Right lobe of liver (tissue), 6 donors: ENCODE data around the gene C10orf88. TPM values are rescaled to one million over a fixed set of nuclear protein-coding genes. Genes with fewer than 3 reads are reported as not detected.

Experiments used
- ATAC-seq, 4 donors: fragments of 200-7000 bp; cut with Tn5 transposase; one replicate each; pipeline ENCODE4 v1.9.1; 2020; ENCODE audit warnings: mild to moderate bottlenecking in 4 of 4, moderate library complexity in 4 of 4
- DNase-seq, 3 donors: peaks; one replicate each; pipeline ENCODE4 v3.0.0-alpha.2; 2020
- H3K27ac ChIP-seq, 3 donors: fragments of 200-600 bp; one replicate each; pipeline ENCODE4 v1.8.0; 2022
- H3K27me3 ChIP-seq, 2 donors: fragments of 200-600 bp; one replicate each; pipeline ENCODE4 v1.8.0; 2022
- H3K36me3 ChIP-seq, 4 donors: fragments of 200-600 bp; sonication (generic) in 1 of 4; one replicate each; pipeline versions ENCODE4 v1.5.1 to v1.8.0; 2017 to 2022; ENCODE audit warnings: control low read depth in 1 of 4
- H3K4me1 ChIP-seq, 4 donors: fragments of 200-600 bp; sonication (generic) in 1 of 4; one replicate each; pipeline versions ENCODE4 v1.5.1 to v1.8.0; 2017 to 2022; ENCODE audit warnings: control low read depth in 1 of 4
- H3K4me3 ChIP-seq, 3 donors: fragments of 200-600 bp; one replicate each; pipeline ENCODE4 v1.8.0; 2022
- H3K9me3 ChIP-seq, 4 donors: fragments of 200-600 bp; sonication (generic) in 1 of 4; one replicate each; pipeline versions ENCODE4 v1.5.1 to v1.8.0; 2017 to 2022; ENCODE audit warnings: control low read depth in 1 of 4
- CTCF ChIP-seq, 4 donors: fragments of 200-600 bp in 3 of 4; fragments of 450-650 bp in 1 of 4; IDR thresholded peaks; one replicate each; pipeline versions ENCODE4 v1.5.1 to v1.8.0; 2016 to 2022; ENCODE audit warnings: antibody characterized with exemption in 4 of 4, mild to moderate bottlenecking in 2 of 4
- POLR2A ChIP-seq: fragments of 450-650 bp; IDR thresholded peaks from one replicate; pipeline ENCODE4 v1.6.1; 2017; ENCODE audit warnings: antibody characterized with exemption, mild to moderate bottlenecking
- WGBS: methylation state at CpG from one replicate; pipeline ENCODE4 v1.1.6; 2018; ENCODE audit warnings: low coverage, low lambda C conversion rate; ENCODE audit not compliant: insufficient coverage; ENCODE audit errors: missing lambda C conversion rate; 5-methylcytosine and 5-hydroxymethylcytosine counted together
- intact Hi-C, 2 donors: fragments of 100-400 bp; cut with DNase I; formaldehyde crosslinking; loops; one replicate each; pipeline versions ENCODE4 v1.11.2 to v1.14.1; 2022
- total RNA-seq, 6 experiments: library from RNA; depleted of rRNA in 2 of 6; stranded (reverse); fragments of >200 nt in 2 of 6; fragmentation: NEBNext Ultra II Directional in 3 of 6; extraction: Animal tissue kit (Norgen Biotek cat#: 25700) in 3 of 6; gene quantifications; one replicate each; pipeline versions ENCODE4 v1.1.0 to v1.2.4, GENCODE V29; 2016 to 2023
- donor health status: DM: no; HTN: yes; CAD: no.
- donor health status: DM: no; HTN: no; CAD: no.
- donor health status: DM: no; HTN: no; CAD: no.
- donor health status: DM: no; HTN: yes; CAD: no.
- donor health status: DM: no; HTN: yes; CAD: no.

The C10orf88 gene
- total RNA-seq, 6 experiments from 2014 or later, result 2.0 to 4.5 (median 3.3) TPM

- no peak for TF ChIP-seq CTCF (IDR thresholded peaks at IDR 0.05)
- no peak for TF ChIP-seq POLR2A
- DNase-seq, result no peak
- Histone ChIP-seq H3K27me3 (no peaks in the 10 kb centered on the region), H3K9me3 (no peaks in the 10 kb centered on the region), H3K4me1 (peaks cover 0 to 24% (median 11%) of the 10 kb centered on the region in 4 donors), H3K4me3 (no peak overlapping the region), H3K36me3 (peaks cover 0 to 21% (median 6%) of the 10 kb centered on the region in 4 donors), H3K27ac (peak overlapping the region in 1 of 3 donors; percentile 1)
- intact Hi-C loops, result no loop called here
- ATAC-seq, result peak in 3 of 4 donors; percentile 24 to 56 (median 32)
- WGBS, result 55% methylated on average over 3 of the region's 3 CpGs
Measured at GRCh38 chr10:122998934-122999333, 44.9 kb upstream of the C10orf88 start.

- Histone ChIP-seq H3K36me3 (peaks cover 0 to 26% (median 6%) of the 10 kb centered on the region in 4 donors), H3K4me1 (peaks cover 0 to 24% (median 11%) of the 10 kb centered on the region in 4 donors), H3K27me3 (no peaks in the 10 kb centered on the region), H3K4me3 (no peak overlapping the region), H3K9me3 (no peaks in the 10 kb centered on the region), H3K27ac (no peak overlapping the region)
- DNase-seq (no peak), ATAC-seq (peak; percentile 18 to 67 (median 45))
- 56% methylated on average over 6 of the region's 6 CpGs for WGBS
- intact Hi-C loops, result no loop called here
- TF ChIP-seq POLR2A (no peak), CTCF (IDR thresholded peaks at IDR 0.05) (no peak)
Measured at GRCh38 chr10:122998360-122998917, 44.4 kb upstream of the C10orf88 start.

GRCh38 chr10:122997864-122998263, 43.8 kb upstream of the C10orf88 start:
- no peak for DNase-seq
- Histone ChIP-seq H3K27ac (no peak overlapping the region), H3K4me3 (no peak overlapping the region), H3K4me1 (peaks cover 0 to 24% (median 11%) of the 10 kb centered on the region in 4 donors), H3K36me3 (peaks cover 0 to 31% (median 6%) of the 10 kb centered on the region in 4 donors), H3K27me3 (no peaks in the 10 kb centered on the region), H3K9me3 (no peaks in the 10 kb centered on the region)
- intact Hi-C loops, result no loop called here
- no peak for ATAC-seq
- TF ChIP-seq POLR2A, result no peak
- no peak for TF ChIP-seq CTCF (IDR thresholded peaks at IDR 0.05)
- WGBS, result 87% methylated on average over 3 of the region's 3 CpGs

- WGBS, result 86% methylated on average over 4 of the region's 4 CpGs
- DNase-seq, result no peak
- Histone ChIP-seq H3K4me3 (no peak overlapping the region), H3K4me1 (peaks cover 0 to 24% (median 11%) of the 10 kb centered on the region in 4 donors), H3K9me3 (no peaks in the 10 kb centered on the region), H3K36me3 (peaks cover 0 to 35% (median 6%) of the 10 kb centered on the region in 4 donors), H3K27me3 (no peaks in the 10 kb centered on the region), H3K27ac (no peak overlapping the region)
- intact Hi-C loops, result no loop called here
- no peak for ATAC-seq
- TF ChIP-seq POLR2A (no peak), CTCF (IDR thresholded peaks at IDR 0.05) (no peak)
Measured at GRCh38 chr10:122995936-122996335, 41.9 kb upstream of the C10orf88 start.
